Measurements from ENCODE around the gene NEK9.
"Not testable (repeated sequence)": the region's sequence is repeated elsewhere in the genome, so short reads cannot be mapped to it uniquely, and the experiment has no call there.

NEK9 gene

GRCh38 chr14:75143761-75144527 lies 17.1 kb upstream of the NEK9 start:
- DNase-seq (ENCODE audit: low read depth) = no peak

- no peak for DNase-seq (ENCODE audit: low read depth)
Observed at GRCh38 chr14:75142494-75142893, 15.6 kb upstream of the NEK9 start.

GRCh38 chr14:75141967-75142366 lies 15.1 kb upstream of the NEK9 start:
- no peak for DNase-seq (ENCODE audit: low read depth)

GRCh38 chr14:75141062-75141461 lies 14.2 kb upstream of the NEK9 start:
- DNase-seq (ENCODE audit: low read depth) = no peak

- DNase-seq (ENCODE audit: low read depth) = no peak
Observed at GRCh38 chr14:75140620-75141019, 13.8 kb upstream of the NEK9 start.

- no peak for DNase-seq (ENCODE audit: low read depth)
Observed at GRCh38 chr14:75139185-75139584, 12.3 kb upstream of the NEK9 start.

GRCh38 chr14:75138492-75138891 lies 11.6 kb upstream of the NEK9 start:
- DNase-seq (ENCODE audit: low read depth) = no peak

GRCh38 chr14:75134644-75135043 lies 7.8 kb upstream of the NEK9 start:
- no peak for DNase-seq (ENCODE audit: low read depth)

- DNase-seq (ENCODE audit: low read depth) = no peak
Observed at GRCh38 chr14:75133597-75133996, 6.7 kb upstream of the NEK9 start.

- DNase-seq (ENCODE audit: low read depth) = no peak
Observed at GRCh38 chr14:75132382-75133086, 5.7 kb upstream of the NEK9 start.

GRCh38 chr14:75128596-75128990 lies 1.7 kb upstream of the NEK9 start:
- DNase-seq (ENCODE audit: low read depth) = no peak

- DNase-seq (ENCODE audit: low read depth) = no peak
Observed at GRCh38 chr14:75127903-75128595, 1.2 kb upstream of the NEK9 start.

- DNase-seq (ENCODE audit: low read depth) = not testable (repeated sequence)
Observed at GRCh38 chr14:75127474-75127820, 599 bp upstream of the NEK9 start.

- DNase-seq (ENCODE audit: low read depth) = no peak
Observed at GRCh38 chr14:75126121-75126544, 715 bp downstream of the NEK9 start.

- peak; percentile 67 for DNase-seq (ENCODE audit: low read depth)
Observed at GRCh38 chr14:75125617-75126016, 1.2 kb downstream of the NEK9 start.

- peak; percentile 78 for DNase-seq (ENCODE audit: low read depth)
Observed at GRCh38 chr14:75123991-75124390, 2.9 kb downstream of the NEK9 start.

GRCh38 chr14:75121552-75121951 lies 5.3 kb downstream of the NEK9 start:
- no peak for DNase-seq (ENCODE audit: low read depth)

GRCh38 chr14:75120541-75121291 lies 6.1 kb downstream of the NEK9 start:
- no peak for DNase-seq (ENCODE audit: low read depth)

- DNase-seq (ENCODE audit: low read depth) = no peak
Observed at GRCh38 chr14:75119056-75119455, 7.8 kb downstream of the NEK9 start.

GRCh38 chr14:75113932-75114539 lies 12.8 kb downstream of the NEK9 start:
- no peak for DNase-seq (ENCODE audit: low read depth)

- DNase-seq (ENCODE audit: low read depth) = no peak
Observed at GRCh38 chr14:75109877-75110276, 17.0 kb downstream of the NEK9 start.

GRCh38 chr14:75107186-75107585 lies 19.7 kb downstream of the NEK9 start:
- no peak for DNase-seq (ENCODE audit: low read depth)
